GM18519 (cell line): ENCODE data around the gene PTPN7.
"Not testable (repeated sequence)": the region's sequence is repeated elsewhere in the genome, so short reads cannot be mapped to it uniquely, and the experiment has no call there.

Experiments used
- ATAC-seq: cut with Tn5 transposase; IDR thresholded peaks from one replicate; pipeline ENCODE4 v1.9.1; 2021; ENCODE audit warnings: mild to moderate bottlenecking, moderate library complexity; ENCODE audit not compliant: unreplicated experiment, low FRiP score

PTPN7 gene

GRCh38 chr1:202154148-202154765 lies 6.1 kb downstream of the PTPN7 start:
- ATAC-seq = no peak

- ATAC-seq = no peak
These were observed 7.1 kb downstream of the PTPN7 start for GRCh38 chr1:202153284-202153683.

DNA sequence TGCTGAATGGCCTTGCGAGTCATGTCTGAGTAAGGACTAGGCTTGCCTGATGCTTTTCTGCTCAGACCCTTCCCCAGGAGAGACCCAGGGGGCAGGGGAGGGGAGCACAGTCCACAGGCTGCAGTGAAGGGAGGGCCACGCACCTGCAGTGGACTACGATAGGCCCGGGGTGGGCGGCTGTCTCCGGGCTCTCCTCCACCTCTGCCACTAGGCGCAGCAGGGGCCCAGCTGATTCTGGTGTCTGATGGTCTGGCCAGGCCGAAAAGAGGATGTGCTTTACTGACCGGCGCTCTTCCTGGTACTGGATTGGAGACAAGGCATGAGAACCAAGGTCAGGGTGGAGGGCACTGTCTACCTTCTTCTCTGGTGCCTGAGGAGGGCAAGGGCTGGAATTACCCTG lies 8.0 kb downstream of the PTPN7 start:
- no peak for ATAC-seq

- ATAC-seq = no peak
These were observed 9.4 kb downstream of the PTPN7 start for GRCh38 chr1:202151045-202151444.

DNA sequence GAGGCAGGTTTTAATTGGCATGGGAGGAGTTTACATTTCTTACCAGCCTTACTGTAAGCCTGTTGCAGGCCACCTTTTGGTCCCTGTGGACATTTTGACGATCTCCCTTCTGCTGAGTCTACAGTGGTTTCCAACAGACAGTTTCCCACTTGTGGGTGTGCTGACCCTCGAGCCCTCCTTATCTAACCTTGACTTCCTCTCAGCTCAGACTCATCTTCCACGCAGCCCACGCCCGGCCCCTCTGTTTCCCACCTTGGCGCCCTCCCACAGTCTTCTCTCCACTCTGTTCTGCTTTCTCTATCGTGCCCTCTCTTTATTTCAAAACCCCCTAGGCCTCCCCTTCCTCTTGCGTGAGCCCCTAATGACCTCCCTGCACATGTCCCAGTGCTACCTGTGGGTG lies 9.8 kb downstream of the PTPN7 start:
- ATAC-seq = no peak

DNA sequence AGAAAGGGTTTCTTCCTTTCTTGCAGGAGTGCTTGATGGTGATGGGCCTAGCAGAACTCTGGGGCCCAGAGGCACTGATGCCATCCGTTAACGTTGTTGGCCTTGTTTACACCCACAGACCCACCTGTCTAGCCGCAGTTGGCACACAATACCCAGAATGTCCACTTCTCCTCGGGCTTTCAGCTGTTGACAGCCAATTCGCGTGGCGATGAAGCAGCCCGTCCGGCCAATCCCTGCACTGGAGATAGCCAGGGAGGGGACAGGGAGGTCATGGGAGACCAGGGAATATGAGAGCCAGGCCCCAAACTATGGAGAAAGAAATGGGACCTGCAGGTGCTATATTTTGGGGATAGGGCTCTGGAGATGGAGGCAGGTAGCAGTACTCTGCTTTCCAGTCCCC lies 10.2 kb downstream of the PTPN7 start:
- ATAC-seq = no peak

DNA sequence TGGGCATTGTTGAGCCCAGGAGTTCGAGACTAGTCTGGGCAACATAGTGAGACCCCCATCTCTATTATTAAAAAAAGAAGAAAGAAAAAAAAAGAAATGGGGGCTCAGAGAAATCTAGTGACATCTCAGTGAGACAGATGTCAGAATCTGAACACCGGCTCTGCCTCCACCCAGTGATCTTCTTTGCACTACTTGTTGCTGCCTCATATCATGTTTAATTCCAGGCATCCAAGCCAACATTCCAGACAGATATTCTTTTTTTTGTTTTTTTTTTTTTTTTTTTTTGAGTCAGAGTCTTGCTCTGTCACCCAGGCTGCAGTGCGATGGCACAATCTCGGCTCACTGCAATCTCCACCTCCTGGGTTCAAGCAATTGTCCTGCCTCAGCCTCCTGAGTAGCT lies 10.8 kb downstream of the PTPN7 start:
- ATAC-seq = no peak

DNA sequence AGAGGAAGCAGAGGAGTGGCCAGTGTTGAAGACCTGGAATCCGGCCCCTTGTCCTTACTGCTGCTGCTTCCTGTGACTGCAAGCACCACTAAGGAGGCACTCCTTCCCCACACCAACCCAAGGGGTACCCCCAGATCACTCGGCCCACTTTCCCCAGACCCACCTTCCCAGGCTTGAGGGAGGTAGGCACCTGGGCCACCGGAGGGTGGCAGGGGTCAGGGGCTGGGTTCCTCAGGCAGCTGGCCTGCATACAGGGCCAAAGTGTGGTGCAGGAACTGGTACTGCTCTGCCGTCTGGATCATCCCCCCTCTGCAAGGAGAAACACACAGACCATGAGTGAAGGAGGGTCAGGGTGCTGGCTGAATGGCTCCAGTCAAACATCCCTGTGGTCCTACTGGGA lies 12.0 kb downstream of the PTPN7 start:
- no peak for ATAC-seq

DNA sequence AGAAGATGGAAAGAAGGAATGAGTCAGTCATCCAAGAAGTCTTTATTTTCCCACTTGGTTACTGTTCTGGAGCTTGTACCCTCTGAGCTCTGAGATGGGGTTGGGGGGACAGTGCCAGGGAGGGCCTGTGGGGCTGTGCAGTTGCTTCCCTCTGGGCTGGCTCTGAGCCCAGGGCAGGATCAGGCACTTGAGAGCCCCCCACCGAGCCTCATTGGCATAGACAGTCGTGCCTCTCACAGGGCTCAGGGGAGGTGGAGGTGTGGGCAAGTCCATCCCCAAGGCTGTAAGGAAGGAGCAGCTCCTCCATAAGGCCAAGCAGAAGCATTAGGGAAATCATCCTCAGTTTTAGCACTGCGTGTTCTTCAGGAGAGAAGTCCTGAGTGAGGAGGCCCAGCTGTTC lies 13.4 kb downstream of the PTPN7 start:
- ATAC-seq = no peak

DNA sequence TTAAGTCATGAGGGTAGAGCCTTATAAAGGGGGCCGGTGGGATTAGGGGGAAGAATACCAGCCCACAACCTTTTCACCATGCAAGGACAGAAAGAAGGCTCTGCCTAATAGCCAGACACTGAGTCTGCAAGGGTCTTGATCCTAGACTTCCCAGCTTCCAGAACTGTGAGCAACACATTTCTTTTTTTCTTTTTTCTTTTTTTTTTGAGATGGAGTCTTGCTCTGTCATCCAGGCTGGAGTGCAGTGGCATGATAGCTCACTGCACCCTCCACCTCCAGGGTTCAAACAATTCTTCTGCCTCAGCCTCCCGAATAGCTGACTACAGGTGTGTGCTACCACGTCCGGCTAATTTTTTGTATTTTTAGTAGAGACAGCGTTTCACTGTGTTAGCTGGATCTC lies 14.1 kb downstream of the PTPN7 start:
- no peak for ATAC-seq

GRCh38 chr1:202145744-202146140 lies 14.7 kb downstream of the PTPN7 start:
- ATAC-seq = not testable (repeated sequence)

DNA sequence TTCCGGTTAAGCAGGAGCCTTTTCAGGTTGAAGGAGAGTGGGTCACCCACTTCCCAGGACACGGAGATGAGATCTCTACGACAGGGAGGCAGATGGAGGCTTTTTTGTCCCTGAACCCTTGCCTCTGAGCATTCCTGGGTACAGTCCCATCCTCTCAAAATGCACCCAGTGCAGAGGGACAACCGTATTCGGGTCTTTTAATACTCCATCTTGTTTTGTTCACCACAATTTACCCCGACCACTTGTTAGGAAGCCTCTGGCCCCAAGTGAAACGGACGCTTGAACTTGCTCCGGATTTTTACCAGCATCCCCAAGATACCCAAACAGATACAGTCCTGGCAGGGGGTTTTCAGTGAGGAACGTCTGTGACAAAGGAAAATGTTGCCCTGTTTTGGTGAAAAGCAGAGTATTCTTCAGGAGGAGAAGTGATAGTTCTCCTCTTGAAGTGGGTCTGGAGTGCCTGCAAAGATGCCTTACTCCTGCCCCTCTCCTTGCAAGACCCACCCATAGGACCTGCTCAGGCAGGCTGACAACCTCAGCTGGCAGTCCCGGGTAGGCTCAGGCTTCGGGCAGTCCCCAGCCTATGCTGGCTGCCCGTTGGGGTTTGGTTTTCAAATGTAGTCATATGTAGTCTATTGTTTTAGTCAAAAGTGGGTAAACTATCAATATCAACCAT lies 15.2 kb downstream of the PTPN7 start:
- ATAC-seq = no peak

- no peak for ATAC-seq
These were observed 15.9 kb downstream of the PTPN7 start, which contains the start of gene ARL8A for GRCh38 chr1:202144402-202145067. ARL8A (minus strand) TSS chr1:202144737; CDS start chr1:202144572, 165 bp downstream.

DNA sequence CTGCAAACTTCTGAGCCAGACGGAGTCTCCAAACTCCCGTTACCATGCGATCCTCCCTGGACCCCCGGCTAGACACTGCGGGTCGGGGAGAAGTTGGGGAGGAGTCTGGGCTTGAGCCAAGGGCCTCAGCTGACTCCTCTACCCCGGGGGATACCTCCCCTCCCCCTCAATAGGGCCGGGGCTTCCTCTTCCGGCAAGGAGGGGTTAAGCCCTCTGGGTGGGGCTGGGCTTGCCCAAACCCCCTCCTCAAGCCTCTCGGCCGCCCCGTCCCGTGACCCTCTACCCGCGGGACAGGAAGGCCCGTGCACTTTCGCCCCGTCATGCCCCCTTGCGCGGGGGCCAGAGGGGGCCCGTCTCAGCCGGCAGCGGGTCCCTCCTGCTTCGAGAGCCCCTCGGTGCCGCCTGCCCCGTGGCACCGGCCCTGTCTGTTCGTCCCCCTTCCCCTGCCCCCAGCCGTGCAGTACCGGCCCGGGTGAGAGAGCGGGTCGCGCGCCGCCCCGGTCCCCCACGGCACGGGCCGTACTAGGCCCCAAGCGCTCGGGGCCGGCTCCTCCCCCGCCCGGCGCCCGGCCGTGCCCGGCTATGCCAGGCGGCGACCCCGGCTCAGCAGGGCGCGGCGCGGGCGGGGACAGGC lies 16.5 kb downstream of the PTPN7 start:
- no peak for ATAC-seq

DNA sequence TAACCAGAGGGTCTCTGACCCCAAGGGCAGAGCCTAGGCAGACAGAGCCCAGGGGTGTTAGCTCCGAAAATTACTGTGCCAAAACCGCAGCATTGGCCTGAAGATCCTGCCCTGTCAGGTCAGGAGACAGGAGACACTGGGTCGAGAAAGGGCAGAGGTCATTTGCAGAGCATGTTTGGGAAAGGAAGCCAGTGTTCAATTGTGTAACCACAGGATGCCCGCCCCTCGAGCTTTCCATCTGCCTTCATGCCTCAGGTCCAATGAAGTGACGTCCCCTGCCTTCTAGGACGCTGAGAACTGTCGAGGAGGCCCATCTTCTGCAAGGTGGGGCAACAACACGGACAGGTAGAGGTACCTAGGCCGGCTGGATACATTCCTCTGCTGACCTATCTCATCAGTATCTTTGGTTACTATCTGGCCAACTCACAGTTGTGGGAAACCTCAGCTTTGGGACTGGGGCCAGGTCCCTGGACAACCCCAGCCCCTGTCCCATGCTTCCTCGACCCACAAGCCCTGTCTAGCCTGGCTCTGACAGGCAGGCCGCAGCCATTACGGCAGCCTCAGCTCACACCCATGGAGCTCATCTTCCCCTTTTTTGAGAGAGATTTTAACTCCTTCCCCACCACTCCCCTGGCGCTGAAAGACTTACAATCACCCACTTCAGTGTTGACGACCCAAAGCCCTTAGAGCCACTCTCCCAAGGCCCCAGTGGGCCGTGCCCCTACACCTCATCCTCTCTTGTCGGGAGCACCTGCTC lies 17.2 kb downstream of the PTPN7 start:
- ATAC-seq = no peak

GRCh38 chr1:202141468-202141867 lies 18.9 kb downstream of the PTPN7 start:
- not testable (repeated sequence) for ATAC-seq

- no peak for ATAC-seq
These were observed 19.6 kb downstream of the PTPN7 start for GRCh38 chr1:202140833-202141232.

GRCh38 chr1:202135221-202135721 lies 25.1 kb downstream of the PTPN7 start:
- no peak for ATAC-seq

- no peak for ATAC-seq
These were observed 25.7 kb downstream of the PTPN7 start for GRCh38 chr1:202134645-202135172.

DNA sequence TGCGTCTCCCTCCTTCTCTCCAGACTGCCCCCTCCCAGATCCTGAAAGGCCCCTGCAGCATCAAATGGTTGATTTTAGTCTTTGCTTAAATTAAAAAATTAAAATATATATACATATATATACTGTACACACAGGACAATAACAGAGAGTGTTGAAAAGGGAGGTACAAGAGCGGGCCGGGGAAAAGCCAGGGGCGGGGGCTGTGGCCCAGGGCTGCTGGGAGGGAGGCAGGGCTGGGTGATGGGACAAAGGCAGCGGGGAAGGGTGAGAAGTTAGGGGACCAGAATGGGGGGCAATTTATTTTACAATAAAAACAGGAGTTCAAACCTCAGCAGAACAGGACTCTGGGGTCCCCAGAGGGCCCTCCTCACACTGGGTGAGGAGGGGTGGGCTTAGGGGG lies 26.4 kb downstream of the PTPN7 start:
- ATAC-seq = no peak
